ENCODE measurements around the gene HCCS. TPM values are rescaled to one million over a fixed set of nuclear protein-coding genes. Genes with fewer than 3 reads are reported as not detected.

The HCCS gene
- total RNA-seq, 1 donor from 2014 or later, result 39.2 TPM

DNA sequence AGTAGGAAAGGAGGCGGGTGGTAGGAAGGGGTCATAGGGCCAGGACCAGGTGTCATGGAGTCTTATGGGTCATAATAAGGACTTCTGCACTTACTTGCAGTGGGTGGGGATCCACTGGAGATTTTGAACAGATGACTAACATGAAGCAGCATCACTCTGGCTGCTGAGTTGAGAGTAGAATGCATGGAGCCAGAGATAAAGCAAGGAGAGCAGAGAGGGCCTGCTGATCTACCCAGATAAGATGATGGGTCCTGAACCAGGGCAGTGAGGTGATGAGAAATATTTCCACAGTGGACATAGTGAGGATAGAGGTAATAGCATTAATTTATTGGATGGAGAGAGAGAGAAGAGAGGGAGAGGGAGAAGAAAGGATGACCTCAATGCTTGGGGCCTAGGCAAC lies 48.0 kb downstream of the HCCS start:
- no peaks in the 10 kb centered on the region for H3K4me1 Mint-ChIP-seq (ENCODE audit: low read depth, unreplicated experiment)

DNA sequence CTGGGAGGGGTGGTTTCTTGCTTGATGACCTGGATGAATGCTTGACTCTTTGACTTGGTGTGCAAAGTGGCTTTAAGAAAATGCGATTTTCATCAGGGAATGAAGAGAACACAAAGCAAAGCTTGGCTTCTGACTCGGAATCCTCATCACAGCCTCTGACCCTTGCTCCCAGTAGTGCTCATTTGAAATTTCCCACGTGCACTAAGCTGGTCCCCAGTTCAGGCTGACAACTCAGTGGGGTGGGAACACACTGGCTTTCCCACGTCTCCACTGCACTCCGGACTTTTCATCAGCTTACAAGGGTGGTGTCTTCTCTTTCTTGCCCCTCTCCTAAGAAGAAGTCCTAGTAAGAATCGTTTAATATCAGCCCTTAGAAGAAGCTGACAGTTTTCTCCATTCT lies 53.3 kb downstream of the HCCS start:
- Mint-ChIP-seq H3K4me1 (ENCODE audit: low read depth, unreplicated experiment) (no peaks in the 10 kb centered on the region), H3K27me3 (ENCODE audit: low read depth, unreplicated experiment) (peaks cover 4% of the 10 kb centered on the region), H3K27ac (ENCODE audit: unreplicated experiment) (no peak overlapping the region), H3K36me3 (ENCODE audit: low read depth, unreplicated experiment) (no peaks in the 10 kb centered on the region), H3K9me3 (ENCODE audit: unreplicated experiment) (no peaks in the 10 kb centered on the region), H3K4me3 (ENCODE audit: unreplicated experiment) (no peak overlapping the region)
- FAIRE-seq, result no peak
- H3K9ac ChIP-seq (ENCODE audit: low read length), result no peak overlapping the region
- no peak overlapping the region for H2AFZ ChIP-seq (ENCODE audit: low read depth, low read length)
- H3K27ac ChIP-seq (ENCODE audit: low read depth, low read length), result no peak overlapping the region
- H3K4me1 ChIP-seq (ENCODE audit: insufficient read depth, low read length), result no peaks in the 10 kb centered on the region
- TF ChIP-seq CTCF (IDR thresholded peaks at IDR 0.05; ENCODE audit: insufficient read depth, low read depth, low read length), result no peak
- no peak for TF ChIP-seq EZH2 (IDR thresholded peaks at IDR 0.05; ENCODE audit: insufficient read depth, low read length)
- no peak overlapping the region for H3K4me3 ChIP-seq (ENCODE audit: insufficient read depth, low read depth, low read length)
- DNase-seq (ENCODE audit: low read depth), result no peak
- no peaks in the 10 kb centered on the region for H4K20me1 ChIP-seq (ENCODE audit: insufficient read depth, low read length)
- H3K9me3 ChIP-seq (ENCODE audit: insufficient read depth, low read depth, low read length), result no peaks in the 10 kb centered on the region
- no peaks in the 10 kb centered on the region for H3K27me3 ChIP-seq (ENCODE audit: insufficient read depth, low read length)
- H3K79me2 ChIP-seq (ENCODE audit: insufficient read depth, low read length), result no peaks in the 10 kb centered on the region
- H3K36me3 ChIP-seq (ENCODE audit: insufficient read depth, low read length), result no peaks in the 10 kb centered on the region
- no peak overlapping the region for H3K4me2 ChIP-seq (ENCODE audit: low read length)

More for the DNA sequence above, 48.0 kb downstream of the HCCS start:
- no peak overlapping the region for H3K27ac ChIP-seq (ENCODE audit: low read depth, low read length)
- no peaks in the 10 kb centered on the region for H4K20me1 ChIP-seq (ENCODE audit: insufficient read depth, low read length)
- TF ChIP-seq CTCF (IDR thresholded peaks at IDR 0.05; ENCODE audit: insufficient read depth, low read depth, low read length) (no peak), EZH2 (IDR thresholded peaks at IDR 0.05; ENCODE audit: insufficient read depth, low read length) (no peak)
- H3K27me3 ChIP-seq (ENCODE audit: insufficient read depth, low read length), result no peaks in the 10 kb centered on the region
- Mint-ChIP-seq H3K36me3 (ENCODE audit: low read depth, unreplicated experiment) (no peaks in the 10 kb centered on the region), H3K27me3 (ENCODE audit: low read depth, unreplicated experiment) (peaks cover 2% of the 10 kb centered on the region), H3K9me3 (ENCODE audit: unreplicated experiment) (no peaks in the 10 kb centered on the region), H3K27ac (ENCODE audit: unreplicated experiment) (no peak overlapping the region), H3K4me3 (ENCODE audit: unreplicated experiment) (no peak overlapping the region)
- DNase-seq (ENCODE audit: low read depth) (no peak), FAIRE-seq (no peak)
- H3K9me3 ChIP-seq (ENCODE audit: insufficient read depth, low read depth, low read length), result no peaks in the 10 kb centered on the region
- no peak overlapping the region for H2AFZ ChIP-seq (ENCODE audit: low read depth, low read length)
- H3K4me2 ChIP-seq (ENCODE audit: low read length), result no peak overlapping the region
- no peak overlapping the region for H3K4me3 ChIP-seq (ENCODE audit: insufficient read depth, low read depth, low read length)
- H3K36me3 ChIP-seq (ENCODE audit: insufficient read depth, low read length), result no peaks in the 10 kb centered on the region
- H3K4me1 ChIP-seq (ENCODE audit: insufficient read depth, low read length), result no peaks in the 10 kb centered on the region
- no peak overlapping the region for H3K9ac ChIP-seq (ENCODE audit: low read length)
- H3K79me2 ChIP-seq (ENCODE audit: insufficient read depth, low read length), result no peaks in the 10 kb centered on the region

DNA sequence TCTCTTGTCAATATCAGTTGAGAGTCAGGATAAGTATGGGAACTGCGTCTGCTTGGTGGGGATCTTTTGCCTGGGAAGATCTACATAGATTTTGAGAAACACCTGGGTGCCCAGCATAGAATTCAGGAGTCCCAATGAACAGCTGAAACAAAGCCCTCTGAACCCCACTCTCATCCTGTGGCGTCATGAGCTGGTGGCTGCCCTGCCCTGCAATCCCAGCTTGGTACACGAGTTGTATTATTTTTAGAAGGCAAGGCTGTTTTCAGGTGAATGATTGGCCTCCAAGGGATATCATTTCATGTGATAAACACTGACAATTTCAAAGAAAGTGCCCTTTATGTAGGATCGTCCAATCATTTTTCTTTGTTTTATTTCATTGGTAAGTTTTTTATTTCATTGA lies 60.8 kb downstream of the HCCS start:
- Histone ChIP-seq H3K4me3 (ENCODE audit: insufficient read depth, low read depth, low read length) (no peak overlapping the region), H3K9ac (ENCODE audit: low read length) (no peak overlapping the region), H3K79me2 (ENCODE audit: insufficient read depth, low read length) (no peaks in the 10 kb centered on the region), H3K9me3 (ENCODE audit: insufficient read depth, low read depth, low read length) (no peaks in the 10 kb centered on the region), H4K20me1 (ENCODE audit: insufficient read depth, low read length) (no peaks in the 10 kb centered on the region), H3K4me1 (ENCODE audit: insufficient read depth, low read length) (no peaks in the 10 kb centered on the region), H3K36me3 (ENCODE audit: insufficient read depth, low read length) (no peaks in the 10 kb centered on the region), H3K27me3 (ENCODE audit: insufficient read depth, low read length) (no peaks in the 10 kb centered on the region), H2AFZ (ENCODE audit: low read depth, low read length) (no peak overlapping the region), H3K4me2 (ENCODE audit: low read length) (no peak overlapping the region), H3K27ac (ENCODE audit: low read depth, low read length) (no peak overlapping the region)
- Mint-ChIP-seq H3K27me3 (ENCODE audit: low read depth, unreplicated experiment) (no peaks in the 10 kb centered on the region), H3K4me3 (ENCODE audit: unreplicated experiment) (no peak overlapping the region), H3K9me3 (ENCODE audit: unreplicated experiment) (no peaks in the 10 kb centered on the region), H3K36me3 (ENCODE audit: low read depth, unreplicated experiment) (no peaks in the 10 kb centered on the region), H3K4me1 (ENCODE audit: low read depth, unreplicated experiment) (no peaks in the 10 kb centered on the region), H3K27ac (ENCODE audit: unreplicated experiment) (no peak overlapping the region)
- TF ChIP-seq EZH2 (IDR thresholded peaks at IDR 0.05; ENCODE audit: insufficient read depth, low read length) (no peak), CTCF (IDR thresholded peaks at IDR 0.05; ENCODE audit: insufficient read depth, low read depth, low read length) (no peak)
- DNase-seq (ENCODE audit: low read depth), result no peak
- no peak for FAIRE-seq

Measured in astrocyte (in vitro differentiated cells and primary cell).